Parathyroid adenoma (tissue), 2 donors: ENCODE measurements around the gene CEP43.

Experiments
- H2AFZ ChIP-seq: fragments of 300-600 bp; sonication (generic); one replicate; pipeline ENCODE4 v1.7.0; 2017; ENCODE audit warnings: antibody characterized with exemption, mild to moderate bottlenecking
- H3K27ac ChIP-seq: fragments of 300-600 bp; sonication (generic); one replicate; pipeline ENCODE4 v1.7.0; 2017
- H3K27me3 ChIP-seq: fragments of 300-600 bp; sonication (generic); one replicate; pipeline ENCODE4 v1.7.0; 2017; ENCODE audit warnings: low read length; ENCODE audit not compliant: control insufficient read depth, insufficient read depth
- H3K36me3 ChIP-seq: fragments of 300-600 bp; sonication (generic); one replicate; pipeline ENCODE4 v1.7.0; 2017; ENCODE audit warnings: low read length; ENCODE audit not compliant: control insufficient read depth, insufficient read depth
- H3K4me1 ChIP-seq: fragments of 300-600 bp; sonication (generic); one replicate; pipeline ENCODE4 v1.7.0; 2017; ENCODE audit warnings: control low read depth
- H3K4me2 ChIP-seq: fragments of 300-600 bp; sonication (generic); one replicate; pipeline ENCODE4 v1.7.0; 2017; ENCODE audit warnings: low read length
- H3K4me3 ChIP-seq: fragments of 300-600 bp; sonication (generic); one replicate; pipeline ENCODE4 v1.7.0; 2017; ENCODE audit warnings: low read depth, low read length
- H3K79me2 ChIP-seq: fragments of 300-600 bp; sonication (generic); one replicate; pipeline ENCODE4 v1.7.0; 2017; ENCODE audit warnings: control low read depth
- H3K9ac ChIP-seq: fragments of 300-600 bp; sonication (generic); one replicate; pipeline ENCODE4 v1.7.0; 2017; ENCODE audit warnings: mild to moderate bottlenecking
- H3K9me3 ChIP-seq: fragments of 300-600 bp; sonication (generic); one replicate; pipeline ENCODE4 v1.7.0; 2017; ENCODE audit warnings: low read length; ENCODE audit not compliant: control insufficient read depth
- TF ChIP-seq, protein P1 (sequence below): fragments of 300-600 bp; sonication (generic); IDR thresholded peaks from one replicate; pipeline ENCODE4 v1.7.0; 2017; ENCODE audit warnings: antibody characterized with exemption, mild to moderate bottlenecking
- donor health status: primary hyperparathyroidism.

Gene CEP43

DNA sequence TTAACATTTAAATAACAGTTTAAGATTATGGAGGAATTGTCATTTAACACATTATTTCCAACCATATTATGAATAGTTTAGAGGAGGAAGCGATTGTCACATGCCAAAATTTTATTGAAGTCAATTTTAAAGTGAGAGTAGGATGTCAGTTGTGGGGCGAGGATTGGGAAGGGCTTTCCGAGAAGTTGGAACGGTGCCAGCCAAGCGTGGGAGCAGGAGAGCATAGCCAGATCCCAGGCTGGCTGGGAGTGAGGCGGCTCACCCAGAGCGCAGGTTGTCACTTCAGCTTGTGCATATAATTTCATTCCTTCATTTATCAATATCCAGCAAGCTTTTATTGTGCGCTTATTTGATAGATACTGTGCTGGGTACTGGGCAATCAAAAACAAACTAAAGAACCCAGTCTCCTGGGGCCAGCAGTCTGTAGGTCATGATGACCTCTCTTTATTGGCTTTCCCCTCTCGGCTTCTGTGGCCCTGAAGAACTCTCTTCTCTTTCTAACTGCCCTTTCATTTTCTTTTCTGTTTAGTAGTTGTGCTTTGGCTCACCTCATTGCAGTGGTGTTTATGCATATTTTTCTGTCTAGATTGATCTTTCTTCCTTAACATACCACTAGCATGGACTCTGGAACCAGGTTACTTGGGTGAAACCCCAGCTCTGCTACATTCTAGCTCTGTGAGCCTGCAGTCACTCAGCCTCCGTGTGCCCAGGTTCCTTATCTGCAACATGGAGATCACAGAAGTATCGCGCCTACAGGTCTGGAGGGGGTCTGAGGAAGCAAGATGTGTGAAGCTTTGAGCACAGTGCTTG lies 6.4 kb downstream of the CEP43 start:
- H3K9me3 ChIP-seq: no peaks in the 10 kb centered on the region
- H3K4me3 ChIP-seq: no peak overlapping the region
- no peak overlapping the region for H3K27ac ChIP-seq
- H3K4me1 ChIP-seq: peaks cover 2% of the 10 kb centered on the region
- no peak overlapping the region for H3K9ac ChIP-seq
- TF ChIP-seq, protein P1, sequence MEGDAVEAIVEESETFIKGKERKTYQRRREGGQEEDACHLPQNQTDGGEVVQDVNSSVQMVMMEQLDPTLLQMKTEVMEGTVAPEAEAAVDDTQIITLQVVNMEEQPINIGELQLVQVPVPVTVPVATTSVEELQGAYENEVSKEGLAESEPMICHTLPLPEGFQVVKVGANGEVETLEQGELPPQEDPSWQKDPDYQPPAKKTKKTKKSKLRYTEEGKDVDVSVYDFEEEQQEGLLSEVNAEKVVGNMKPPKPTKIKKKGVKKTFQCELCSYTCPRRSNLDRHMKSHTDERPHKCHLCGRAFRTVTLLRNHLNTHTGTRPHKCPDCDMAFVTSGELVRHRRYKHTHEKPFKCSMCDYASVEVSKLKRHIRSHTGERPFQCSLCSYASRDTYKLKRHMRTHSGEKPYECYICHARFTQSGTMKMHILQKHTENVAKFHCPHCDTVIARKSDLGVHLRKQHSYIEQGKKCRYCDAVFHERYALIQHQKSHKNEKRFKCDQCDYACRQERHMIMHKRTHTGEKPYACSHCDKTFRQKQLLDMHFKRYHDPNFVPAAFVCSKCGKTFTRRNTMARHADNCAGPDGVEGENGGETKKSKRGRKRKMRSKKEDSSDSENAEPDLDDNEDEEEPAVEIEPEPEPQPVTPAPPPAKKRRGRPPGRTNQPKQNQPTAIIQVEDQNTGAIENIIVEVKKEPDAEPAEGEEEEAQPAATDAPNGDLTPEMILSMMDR: no peak
- peaks cover 3% of the 10 kb centered on the region for H3K79me2 ChIP-seq
- H3K4me2 ChIP-seq: no peak overlapping the region
- H3K27me3 ChIP-seq: no peaks in the 10 kb centered on the region
- no peaks in the 10 kb centered on the region for H3K36me3 ChIP-seq
- H2AFZ ChIP-seq: no peak overlapping the region

DNA sequence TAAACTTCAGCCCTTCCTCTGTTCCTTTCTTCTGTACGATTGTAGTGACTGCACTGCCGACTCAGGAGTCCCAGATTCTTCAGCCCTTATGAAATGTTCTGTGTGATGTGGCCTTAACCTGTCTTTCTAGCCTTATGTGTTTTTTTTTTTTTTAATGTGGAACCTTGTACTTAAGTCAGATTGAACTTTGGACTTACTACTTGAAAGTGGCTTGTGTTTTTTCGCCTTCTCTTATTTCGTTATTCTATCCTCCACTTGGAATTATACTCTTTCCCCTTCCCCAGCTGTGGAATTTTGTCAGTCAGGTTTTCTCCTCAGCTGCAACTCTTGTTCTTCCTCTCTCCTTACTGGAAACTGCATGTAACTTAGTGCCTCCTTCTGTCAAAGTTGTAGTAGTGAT lies 8.8 kb downstream of the CEP43 start:
- Histone ChIP-seq H3K4me3 (no peak overlapping the region), H3K27ac (no peak overlapping the region), H3K9me3 (no peaks in the 10 kb centered on the region), H2AFZ (no peak overlapping the region), H3K4me2 (no peak overlapping the region), H3K36me3 (no peaks in the 10 kb centered on the region), H3K79me2 (peaks cover 3% of the 10 kb centered on the region), H3K4me1 (no peaks in the 10 kb centered on the region), H3K27me3 (no peaks in the 10 kb centered on the region), H3K9ac (no peak overlapping the region)
- TF ChIP-seq, protein P1: no peak

DNA sequence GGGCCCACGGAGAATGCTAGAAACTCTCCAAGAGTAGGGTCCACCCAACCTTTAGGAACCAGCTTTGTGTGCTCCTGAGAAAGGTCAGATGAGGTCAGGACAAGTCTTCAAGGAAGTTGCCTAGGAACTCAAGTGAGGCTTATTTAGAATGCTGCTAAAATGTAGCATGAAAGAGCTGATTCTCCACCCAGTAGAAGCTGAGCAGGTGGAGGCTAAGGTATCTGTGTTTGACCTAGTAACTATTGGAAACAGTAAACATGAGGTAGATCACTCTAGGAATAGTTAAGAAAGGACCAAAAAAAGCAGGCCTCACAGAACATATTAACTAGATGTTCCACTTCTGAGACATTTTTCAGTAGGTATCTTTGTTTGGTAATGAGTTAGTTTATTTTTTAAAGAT lies 13.9 kb downstream of the CEP43 start:
- Histone ChIP-seq H3K4me1 (no peaks in the 10 kb centered on the region), H3K4me2 (no peak overlapping the region), H3K79me2 (no peaks in the 10 kb centered on the region), H3K9me3 (no peaks in the 10 kb centered on the region), H3K36me3 (no peaks in the 10 kb centered on the region), H3K27me3 (no peaks in the 10 kb centered on the region), H3K4me3 (no peak overlapping the region), H2AFZ (no peak overlapping the region), H3K27ac (no peak overlapping the region), H3K9ac (no peak overlapping the region)
- TF ChIP-seq, protein P1: no peak

DNA sequence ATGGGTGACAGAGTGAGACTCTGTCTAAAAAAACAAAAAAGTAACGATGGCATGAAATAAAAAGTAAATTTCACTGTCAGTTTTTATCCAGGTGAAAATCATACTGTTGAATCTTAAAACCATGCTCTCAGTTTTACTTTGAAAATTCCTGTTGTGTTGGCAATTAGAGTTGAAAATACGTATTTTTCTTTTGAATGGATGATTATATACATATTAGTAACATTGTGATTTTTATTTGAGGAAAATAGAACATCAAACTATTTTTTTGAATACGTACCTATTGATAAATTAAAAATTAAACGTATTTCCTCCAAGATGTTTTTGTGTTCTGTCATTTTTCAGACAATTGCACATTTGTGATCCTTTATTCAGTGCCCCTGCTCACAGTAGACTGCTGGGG lies 14.7 kb downstream of the CEP43 start:
- Histone ChIP-seq H3K79me2 (no peaks in the 10 kb centered on the region), H2AFZ (no peak overlapping the region), H3K9ac (no peak overlapping the region), H3K4me3 (no peak overlapping the region), H3K4me2 (no peak overlapping the region), H3K9me3 (no peaks in the 10 kb centered on the region), H3K27ac (no peak overlapping the region), H3K27me3 (no peaks in the 10 kb centered on the region), H3K36me3 (no peaks in the 10 kb centered on the region), H3K4me1 (no peaks in the 10 kb centered on the region)
- TF ChIP-seq, protein P1: no peak

DNA sequence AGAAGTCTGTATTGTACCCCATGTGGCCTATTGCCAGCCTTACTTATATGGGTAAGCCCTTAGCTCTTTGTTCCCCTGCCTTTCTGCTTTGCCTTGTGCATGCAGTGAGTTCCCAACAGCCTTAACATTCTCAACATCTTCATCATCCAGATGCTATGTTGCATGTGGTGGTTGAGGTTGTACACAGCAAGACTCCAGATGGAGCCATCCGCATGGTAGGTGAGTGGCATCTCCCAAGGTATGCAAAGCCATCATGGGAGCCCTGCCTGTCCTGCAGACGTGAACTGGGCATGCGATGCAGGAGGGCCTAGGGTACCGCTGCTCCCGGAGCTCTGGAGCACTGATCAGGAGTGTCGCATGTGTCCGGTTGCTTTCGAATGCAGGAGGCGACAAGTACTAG lies 16.1 kb downstream of the CEP43 start:
- Histone ChIP-seq H3K27me3 (no peaks in the 10 kb centered on the region), H3K27ac (no peak overlapping the region), H3K9me3 (no peaks in the 10 kb centered on the region), H2AFZ (no peak overlapping the region), H3K4me1 (no peaks in the 10 kb centered on the region), H3K4me2 (no peak overlapping the region), H3K36me3 (no peaks in the 10 kb centered on the region), H3K9ac (no peak overlapping the region), H3K79me2 (no peaks in the 10 kb centered on the region), H3K4me3 (no peak overlapping the region)
- TF ChIP-seq, protein P1: no peak
